ENCODE results near the gene PAFAH1B2. TPM values are rescaled to one million over a fixed set of nuclear protein-coding genes. Genes with fewer than 3 reads are reported as not detected.
"Not testable (repeated sequence)": the region's sequence is repeated elsewhere in the genome, so short reads cannot be mapped to it uniquely, and the experiment has no call there.

PAFAH1B2 gene
- total RNA-seq, 1 donor from 2014 or later: 203 TPM

GRCh38 chr11:117182551-117182935 lies 38.5 kb downstream of the PAFAH1B2 start:
- no peak for DNase-seq (ENCODE audit: low spot score)
- H3K4me2 ChIP-seq: no peak overlapping the region
- TF ChIP-seq EZH2 (IDR thresholded peaks at IDR 0.05): no peak
- no peak for TF ChIP-seq EZH2phosphoT487 (IDR thresholded peaks at IDR 0.05)
- TF ChIP-seq, protein P1, sequence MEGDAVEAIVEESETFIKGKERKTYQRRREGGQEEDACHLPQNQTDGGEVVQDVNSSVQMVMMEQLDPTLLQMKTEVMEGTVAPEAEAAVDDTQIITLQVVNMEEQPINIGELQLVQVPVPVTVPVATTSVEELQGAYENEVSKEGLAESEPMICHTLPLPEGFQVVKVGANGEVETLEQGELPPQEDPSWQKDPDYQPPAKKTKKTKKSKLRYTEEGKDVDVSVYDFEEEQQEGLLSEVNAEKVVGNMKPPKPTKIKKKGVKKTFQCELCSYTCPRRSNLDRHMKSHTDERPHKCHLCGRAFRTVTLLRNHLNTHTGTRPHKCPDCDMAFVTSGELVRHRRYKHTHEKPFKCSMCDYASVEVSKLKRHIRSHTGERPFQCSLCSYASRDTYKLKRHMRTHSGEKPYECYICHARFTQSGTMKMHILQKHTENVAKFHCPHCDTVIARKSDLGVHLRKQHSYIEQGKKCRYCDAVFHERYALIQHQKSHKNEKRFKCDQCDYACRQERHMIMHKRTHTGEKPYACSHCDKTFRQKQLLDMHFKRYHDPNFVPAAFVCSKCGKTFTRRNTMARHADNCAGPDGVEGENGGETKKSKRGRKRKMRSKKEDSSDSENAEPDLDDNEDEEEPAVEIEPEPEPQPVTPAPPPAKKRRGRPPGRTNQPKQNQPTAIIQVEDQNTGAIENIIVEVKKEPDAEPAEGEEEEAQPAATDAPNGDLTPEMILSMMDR (IDR thresholded peaks at IDR 0.05): no peak
- Mint-ChIP-seq H3K27ac (no peak overlapping the region), H3K4me1 (peaks cover 23% of the 10 kb centered on the region), H3K36me3 (peaks cover 2% of the 10 kb centered on the region), H3K4me3 (no peak overlapping the region), H3K9me3 (no peaks in the 10 kb centered on the region), H3K27me3 (ENCODE audit: insufficient read depth, low read depth) (peaks cover 2% of the 10 kb centered on the region)
- H4K20me1 ChIP-seq (ENCODE audit: low read depth): no peaks in the 10 kb centered on the region
- no peak overlapping the region for H2AFZ ChIP-seq (replicated peaks)
- H3K27ac ChIP-seq: no peak overlapping the region
- H3K9me3 ChIP-seq (ENCODE audit: low read depth): no peaks in the 10 kb centered on the region
- no peak overlapping the region for H3K4me3 ChIP-seq
- H3K79me2 ChIP-seq (ENCODE audit: low read depth): peaks cover 4% of the 10 kb centered on the region
- H3K9ac ChIP-seq: no peak overlapping the region
- no peaks in the 10 kb centered on the region for H3K27me3 ChIP-seq
- H3F3A ChIP-seq (ENCODE audit: low read depth): peaks cover 23% of the 10 kb centered on the region
- H3K36me3 ChIP-seq: no peaks in the 10 kb centered on the region
- H3K4me1 ChIP-seq: peaks cover 11% of the 10 kb centered on the region

DNA sequence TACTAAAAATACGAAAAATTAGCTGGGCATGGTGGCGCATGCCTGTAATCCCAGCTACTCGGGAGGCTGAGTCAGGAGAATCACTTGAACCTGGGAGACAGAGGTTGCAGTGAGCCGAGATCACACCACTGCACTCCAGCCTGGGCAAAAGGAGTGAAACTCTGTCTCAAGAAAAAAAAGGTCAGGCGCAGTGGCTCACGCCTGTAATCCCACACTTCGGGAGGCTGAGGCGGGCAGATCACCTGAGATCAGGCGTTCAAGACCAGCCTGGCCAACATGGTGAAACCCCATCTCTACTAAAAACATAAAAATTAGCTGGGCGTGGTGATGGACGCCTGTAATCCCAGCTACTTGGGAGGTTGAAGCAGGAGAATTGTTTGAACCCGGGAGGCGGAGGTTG lies 39.1 kb downstream of the PAFAH1B2 start:
- not testable (repeated sequence) for H3K27ac ChIP-seq; H3K27me3 Mint-ChIP-seq (ENCODE audit: insufficient read depth, low read depth); H3K79me2 ChIP-seq (ENCODE audit: low read depth); H3K27ac Mint-ChIP-seq; H3K9me3 ChIP-seq (ENCODE audit: low read depth); H3K27me3 ChIP-seq; H3K9me3 Mint-ChIP-seq; H3K9ac ChIP-seq; H4K20me1 ChIP-seq (ENCODE audit: low read depth); DNase-seq (ENCODE audit: low spot score); H2AFZ ChIP-seq (replicated peaks); H3K4me3 Mint-ChIP-seq; H3K4me2 ChIP-seq; H3K36me3 ChIP-seq; H3K36me3 Mint-ChIP-seq; H3K4me3 ChIP-seq
- H3K4me1 ChIP-seq: peaks cover 11% of the 10 kb centered on the region
- peaks cover 20% of the 10 kb centered on the region for H3F3A ChIP-seq (ENCODE audit: low read depth)
- peaks cover 16% of the 10 kb centered on the region for H3K4me1 Mint-ChIP-seq

GRCh38 chr11:117183724-117184349 lies 39.8 kb downstream of the PAFAH1B2 start:
- Mint-ChIP-seq H3K27me3 (ENCODE audit: insufficient read depth, low read depth) (peaks cover 2% of the 10 kb centered on the region), H3K36me3 (peaks cover 4% of the 10 kb centered on the region), H3K27ac (no peak overlapping the region), H3K4me1 (peaks cover 14% of the 10 kb centered on the region), H3K4me3 (no peak overlapping the region), H3K9me3 (no peaks in the 10 kb centered on the region)
- Histone ChIP-seq H3F3A (ENCODE audit: low read depth) (peaks cover 13% of the 10 kb centered on the region), H3K79me2 (ENCODE audit: low read depth) (peaks cover 4% of the 10 kb centered on the region), H3K9ac (no peak overlapping the region), H3K36me3 (no peaks in the 10 kb centered on the region), H3K9me3 (ENCODE audit: low read depth) (no peaks in the 10 kb centered on the region), H4K20me1 (ENCODE audit: low read depth) (no peaks in the 10 kb centered on the region), H3K4me3 (no peak overlapping the region), H3K4me1 (peaks cover 11% of the 10 kb centered on the region), H2AFZ (replicated peaks) (no peak overlapping the region), H3K27me3 (no peaks in the 10 kb centered on the region), H3K27ac (no peak overlapping the region), H3K4me2 (no peak overlapping the region)
- no peak for DNase-seq (ENCODE audit: low spot score)
- TF ChIP-seq, protein P1 (IDR thresholded peaks at IDR 0.05): no peak
- TF ChIP-seq EZH2 (IDR thresholded peaks at IDR 0.05) (no peak), EZH2phosphoT487 (IDR thresholded peaks at IDR 0.05) (no peak)

- no peaks in the 10 kb centered on the region for H3F3A ChIP-seq (ENCODE audit: low read depth)
- H3K4me1 ChIP-seq: peaks cover 2% of the 10 kb centered on the region
- peaks cover 4% of the 10 kb centered on the region for H3K4me1 Mint-ChIP-seq
- H3K4me3 ChIP-seq: no peak overlapping the region
- H4K20me1 ChIP-seq (ENCODE audit: low read depth): no peaks in the 10 kb centered on the region
- no peaks in the 10 kb centered on the region for H3K36me3 ChIP-seq
- TF ChIP-seq EZH2phosphoT487 (IDR thresholded peaks at IDR 0.05) (no peak), EZH2 (IDR thresholded peaks at IDR 0.05) (no peak)
- TF ChIP-seq, protein P1 (IDR thresholded peaks at IDR 0.05): no peak
- peaks cover 4% of the 10 kb centered on the region for H3K36me3 Mint-ChIP-seq
- H3K4me2 ChIP-seq: no peak overlapping the region
- H3K27me3 Mint-ChIP-seq (ENCODE audit: insufficient read depth, low read depth): peaks cover 2% of the 10 kb centered on the region
- H2AFZ ChIP-seq (replicated peaks): no peak overlapping the region
- no peak overlapping the region for H3K4me3 Mint-ChIP-seq
- no peaks in the 10 kb centered on the region for H3K9me3 Mint-ChIP-seq
- H3K27ac Mint-ChIP-seq: no peak overlapping the region
- H3K27ac ChIP-seq: no peak overlapping the region
- H3K9ac ChIP-seq: no peak overlapping the region
- H3K79me2 ChIP-seq (ENCODE audit: low read depth): peaks cover under 1% of the 10 kb centered on the region
- no peaks in the 10 kb centered on the region for H3K27me3 ChIP-seq
- no peaks in the 10 kb centered on the region for H3K9me3 ChIP-seq (ENCODE audit: low read depth)
- DNase-seq (ENCODE audit: low spot score): no peak
Observed at GRCh38 chr11:117185736-117186430, 41.8 kb downstream of the PAFAH1B2 start.
